Neural progenitor cell (in vitro differentiated cells): ENCODE data around the gene PCDH8.

Experiments used
- EZH2 ChIP-seq: fragments of 200-600 bp; sonication (generic); IDR thresholded peaks from 2 replicates; pipeline ENCODE4 v1.6.1; 2017; ENCODE audit warnings: antibody characterized with exemption, mild to moderate bottlenecking, moderate library complexity
- TF ChIP-seq, protein P1 (sequence below): fragments of 200-600 bp; sonication (generic); IDR thresholded peaks from 2 replicates; pipeline ENCODE4 v1.5.1; 2017; ENCODE audit warnings: antibody characterized with exemption, mild to moderate bottlenecking

GRCh38 chr13:52833296-52833875, 15.1 kb downstream of the PCDH8 start:
- TF ChIP-seq, protein P1, sequence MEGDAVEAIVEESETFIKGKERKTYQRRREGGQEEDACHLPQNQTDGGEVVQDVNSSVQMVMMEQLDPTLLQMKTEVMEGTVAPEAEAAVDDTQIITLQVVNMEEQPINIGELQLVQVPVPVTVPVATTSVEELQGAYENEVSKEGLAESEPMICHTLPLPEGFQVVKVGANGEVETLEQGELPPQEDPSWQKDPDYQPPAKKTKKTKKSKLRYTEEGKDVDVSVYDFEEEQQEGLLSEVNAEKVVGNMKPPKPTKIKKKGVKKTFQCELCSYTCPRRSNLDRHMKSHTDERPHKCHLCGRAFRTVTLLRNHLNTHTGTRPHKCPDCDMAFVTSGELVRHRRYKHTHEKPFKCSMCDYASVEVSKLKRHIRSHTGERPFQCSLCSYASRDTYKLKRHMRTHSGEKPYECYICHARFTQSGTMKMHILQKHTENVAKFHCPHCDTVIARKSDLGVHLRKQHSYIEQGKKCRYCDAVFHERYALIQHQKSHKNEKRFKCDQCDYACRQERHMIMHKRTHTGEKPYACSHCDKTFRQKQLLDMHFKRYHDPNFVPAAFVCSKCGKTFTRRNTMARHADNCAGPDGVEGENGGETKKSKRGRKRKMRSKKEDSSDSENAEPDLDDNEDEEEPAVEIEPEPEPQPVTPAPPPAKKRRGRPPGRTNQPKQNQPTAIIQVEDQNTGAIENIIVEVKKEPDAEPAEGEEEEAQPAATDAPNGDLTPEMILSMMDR, result no peak
- no peak for TF ChIP-seq EZH2
